Fibroblast of gingiva (primary cell): ENCODE data around the gene KCNC4.

ENCODE experiments used
- DNase-seq: peaks from one replicate; pipeline ENCODE4 v3.0.0-alpha.2; 2011; ENCODE audit warnings: low read depth

The KCNC4 gene

DNA sequence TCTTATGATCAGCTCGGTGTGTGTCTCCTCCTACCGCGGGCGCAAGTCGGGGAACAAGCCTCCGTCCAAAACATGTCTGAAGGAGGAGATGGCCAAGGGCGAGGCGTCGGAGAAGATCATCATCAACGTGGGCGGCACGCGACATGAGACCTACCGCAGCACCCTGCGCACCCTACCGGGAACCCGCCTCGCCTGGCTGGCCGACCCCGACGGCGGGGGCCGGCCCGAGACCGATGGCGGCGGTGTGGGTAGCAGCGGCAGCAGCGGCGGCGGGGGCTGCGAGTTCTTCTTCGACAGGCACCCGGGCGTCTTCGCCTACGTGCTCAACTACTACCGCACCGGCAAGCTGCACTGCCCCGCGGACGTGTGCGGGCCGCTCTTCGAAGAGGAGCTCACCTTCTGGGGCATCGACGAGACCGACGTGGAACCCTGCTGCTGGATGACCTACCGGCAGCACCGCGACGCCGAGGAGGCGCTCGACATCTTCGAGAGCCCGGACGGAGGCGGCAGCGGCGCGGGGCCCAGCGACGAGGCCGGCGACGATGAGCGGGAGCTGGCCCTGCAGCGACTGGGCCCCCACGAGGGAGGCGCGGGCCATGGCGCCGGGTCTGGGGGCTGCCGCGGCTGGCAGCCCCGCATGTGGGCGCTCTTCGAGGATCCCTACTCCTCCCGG lies 1.5 kb downstream of the KCNC4 start:
- DNase-seq: no peak

DNA sequence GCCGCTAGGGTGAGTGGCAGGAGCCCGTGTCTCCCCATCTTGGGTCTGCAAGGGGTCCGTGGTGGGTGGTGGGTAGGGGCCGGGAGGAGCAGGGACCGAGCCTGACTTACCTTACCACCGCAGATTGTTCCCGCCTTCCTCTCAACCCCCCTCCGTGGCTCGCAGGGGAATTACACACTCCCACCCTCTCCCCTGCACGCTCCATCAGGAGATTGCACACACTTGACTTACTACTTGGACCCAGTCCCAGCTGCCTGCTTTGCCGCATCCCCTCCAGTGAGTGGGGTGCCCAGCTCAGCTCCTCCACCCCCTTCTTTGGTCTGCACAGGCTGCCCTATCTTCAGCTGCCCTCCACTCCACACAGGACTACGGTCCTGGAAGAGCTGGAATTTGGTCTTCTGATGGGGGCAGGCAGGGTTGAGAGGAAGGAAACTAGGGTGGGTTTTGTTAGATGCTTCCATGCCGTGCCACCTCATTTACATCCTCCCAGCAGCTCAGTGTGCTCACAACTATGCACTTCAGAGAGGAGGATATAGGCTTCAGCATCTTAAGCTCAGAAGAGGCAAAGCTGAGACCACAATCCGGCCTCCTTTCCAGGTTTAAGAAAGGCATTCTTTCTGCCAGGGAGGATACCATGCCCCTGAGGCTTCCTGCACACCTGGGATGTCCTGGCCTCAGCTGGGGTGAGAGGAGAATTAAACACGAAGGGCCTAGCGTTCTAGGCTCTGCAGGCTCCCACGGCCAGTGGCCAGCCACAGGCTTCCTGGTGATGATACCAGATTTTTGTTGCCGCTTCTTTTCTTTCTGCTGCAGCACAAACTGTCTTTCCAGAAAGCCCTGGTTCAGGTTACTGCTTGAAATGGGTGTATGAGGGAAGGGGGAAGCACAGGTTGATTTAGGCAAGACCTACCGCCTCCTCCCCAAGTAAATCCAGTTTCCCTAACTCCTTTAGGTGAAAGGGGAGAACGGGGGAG lies 2.3 kb downstream of the KCNC4 start:
- DNase-seq: no peak

DNA sequence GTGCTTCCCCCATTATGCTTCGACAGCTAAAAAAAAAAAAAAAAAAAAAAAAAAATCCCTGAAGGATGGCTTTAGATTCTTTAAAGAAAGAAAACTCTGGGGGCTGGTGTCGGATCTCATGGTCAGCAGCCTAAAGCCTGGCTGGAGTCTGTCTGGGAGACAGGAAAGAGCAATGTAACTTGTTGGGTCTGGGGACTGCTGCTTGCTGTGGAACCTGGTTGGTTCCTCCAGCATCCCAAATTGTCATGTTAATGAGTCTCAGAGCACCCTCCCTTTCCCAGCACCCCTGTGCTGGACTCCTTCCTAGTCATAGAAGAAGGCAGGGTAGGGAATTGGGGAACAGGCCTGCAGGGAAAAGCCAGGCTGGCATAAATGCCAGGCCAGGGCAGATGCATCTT lies 3.0 kb downstream of the KCNC4 start:
- DNase-seq: no peak

DNA sequence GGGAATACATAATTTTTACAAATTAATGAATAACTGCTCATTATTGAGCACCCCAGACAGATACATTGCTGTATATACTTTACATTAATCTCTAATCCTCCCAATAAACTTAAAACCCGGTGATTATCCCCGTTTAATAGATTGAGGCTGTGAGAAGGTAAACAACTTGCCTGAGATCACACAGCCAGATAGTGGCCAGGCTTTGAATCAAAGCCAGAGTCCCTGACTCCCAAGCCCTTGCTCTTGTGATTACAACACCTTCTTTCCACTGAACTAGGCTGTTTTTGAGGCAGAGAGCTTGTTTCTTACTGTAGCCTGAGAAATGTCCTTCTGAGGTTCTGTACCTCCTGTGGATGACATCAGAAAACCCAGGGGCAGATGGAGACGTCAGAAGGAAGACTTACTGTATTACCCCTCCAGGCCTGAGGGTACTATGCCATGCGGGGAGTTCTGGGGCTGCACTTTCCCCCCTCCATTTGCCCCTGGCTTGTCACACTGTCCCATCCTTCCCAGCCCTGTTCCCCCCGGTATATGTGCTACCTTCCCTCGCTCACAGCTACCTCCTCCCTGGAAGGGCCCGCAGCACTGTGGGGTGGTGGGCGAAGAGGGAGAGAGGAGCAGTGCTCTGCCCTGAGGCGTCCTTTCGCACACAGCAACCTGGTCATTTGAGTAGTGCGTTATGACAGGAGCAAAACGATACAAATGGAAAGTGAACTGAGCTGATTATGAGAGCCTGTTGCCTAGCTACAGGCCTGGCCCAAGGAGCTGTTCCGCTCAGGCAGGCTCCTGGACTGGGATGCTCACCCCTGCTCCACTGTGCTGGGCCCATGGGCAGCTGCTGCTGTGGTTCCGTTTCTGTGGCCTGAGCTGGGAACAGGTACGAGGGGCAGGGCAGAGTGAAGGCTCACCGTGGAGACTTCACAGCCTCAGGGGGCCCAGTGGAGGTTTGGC lies 4.6 kb downstream of the KCNC4 start:
- no peak for DNase-seq

DNA sequence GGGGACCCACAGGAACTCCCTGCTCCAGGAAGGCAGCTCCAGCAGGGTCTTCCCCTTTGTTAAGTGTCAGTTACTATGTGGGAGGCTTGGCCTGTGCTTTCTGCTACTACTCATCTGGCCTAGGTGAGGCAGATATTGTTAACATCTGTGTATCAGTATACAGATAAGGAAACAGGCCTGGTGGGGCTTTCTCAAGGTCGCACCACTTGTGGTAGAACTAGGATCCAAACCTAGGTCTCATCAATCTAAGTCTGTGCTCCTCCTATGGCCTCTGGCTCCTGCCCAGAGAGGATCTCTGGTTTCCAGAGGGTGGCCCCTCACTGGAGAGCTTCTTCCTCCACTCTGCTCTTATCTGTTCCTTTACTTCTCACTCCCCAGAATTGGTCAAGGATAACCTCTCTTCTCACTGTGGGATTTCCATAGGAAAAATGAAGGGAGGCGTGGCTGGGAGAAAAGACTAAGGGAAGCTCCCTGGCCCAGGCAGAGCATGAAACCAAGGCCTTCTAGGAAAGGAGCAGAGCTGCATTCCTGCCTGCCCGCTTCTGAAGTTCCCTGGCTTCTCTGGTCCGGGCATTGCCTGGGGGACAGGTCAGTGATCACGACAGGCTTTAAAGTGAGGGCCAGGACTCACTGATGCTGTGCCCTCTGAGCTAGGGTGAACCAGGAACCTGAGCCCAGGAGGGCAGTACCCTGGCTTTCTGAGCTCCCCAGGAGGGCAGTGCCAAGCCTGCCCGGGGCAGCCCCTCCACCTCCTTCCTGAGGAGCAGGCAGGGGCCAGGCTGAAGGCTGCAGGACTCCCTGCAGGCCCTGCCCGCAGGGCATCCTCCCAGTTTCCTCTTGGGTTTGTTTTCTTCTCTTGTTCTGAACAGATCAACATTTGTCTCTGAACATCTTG lies 5.8 kb downstream of the KCNC4 start:
- no peak for DNase-seq

DNA sequence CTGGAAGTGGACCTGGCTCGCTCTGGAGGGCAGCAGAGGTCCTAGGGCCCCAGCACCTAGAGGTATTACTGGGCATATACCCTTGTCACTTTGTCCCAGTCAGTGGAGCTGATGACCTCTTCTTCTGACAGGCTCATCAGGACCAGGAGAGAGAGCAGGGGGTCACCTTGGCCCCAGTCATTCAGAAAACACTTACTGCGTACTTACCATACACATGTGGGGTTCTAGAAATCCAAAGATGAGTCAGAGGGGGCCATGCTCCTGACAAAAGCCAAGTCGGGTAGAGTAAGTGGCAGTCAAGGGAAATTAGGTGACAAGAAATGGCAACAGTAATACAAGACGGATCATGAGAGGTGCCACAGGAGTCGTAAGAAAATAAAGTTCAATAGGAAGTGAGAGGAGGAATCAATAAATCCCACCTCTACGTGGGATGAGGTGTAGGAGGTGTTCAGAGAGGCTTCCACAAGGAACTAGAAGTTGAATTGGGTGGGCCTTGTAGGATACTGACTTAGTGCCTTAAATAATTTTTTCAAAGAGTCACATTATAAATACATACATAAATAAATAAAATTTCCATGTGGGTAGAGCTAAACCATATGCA lies 6.8 kb downstream of the KCNC4 start:
- DNase-seq: no peak

DNA sequence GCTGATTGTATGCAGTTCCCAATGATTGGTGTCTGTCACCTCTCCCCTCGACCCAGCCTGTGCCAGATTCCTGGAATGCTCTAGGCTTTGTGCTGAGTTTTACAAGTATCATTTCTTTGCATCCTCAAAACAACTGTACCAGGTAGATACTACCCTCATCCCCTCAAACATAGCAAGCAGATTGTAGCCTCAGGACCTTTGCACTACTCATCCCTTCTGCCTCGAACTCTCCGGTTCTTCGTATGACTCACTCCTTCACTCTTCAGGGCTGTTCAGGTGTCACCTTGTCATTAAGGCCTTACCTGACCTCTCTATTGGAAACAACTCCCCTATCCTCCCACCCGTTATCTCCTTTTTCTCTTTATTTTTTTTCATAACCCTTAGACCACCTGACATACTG lies 8.0 kb downstream of the KCNC4 start:
- DNase-seq: no peak

DNA sequence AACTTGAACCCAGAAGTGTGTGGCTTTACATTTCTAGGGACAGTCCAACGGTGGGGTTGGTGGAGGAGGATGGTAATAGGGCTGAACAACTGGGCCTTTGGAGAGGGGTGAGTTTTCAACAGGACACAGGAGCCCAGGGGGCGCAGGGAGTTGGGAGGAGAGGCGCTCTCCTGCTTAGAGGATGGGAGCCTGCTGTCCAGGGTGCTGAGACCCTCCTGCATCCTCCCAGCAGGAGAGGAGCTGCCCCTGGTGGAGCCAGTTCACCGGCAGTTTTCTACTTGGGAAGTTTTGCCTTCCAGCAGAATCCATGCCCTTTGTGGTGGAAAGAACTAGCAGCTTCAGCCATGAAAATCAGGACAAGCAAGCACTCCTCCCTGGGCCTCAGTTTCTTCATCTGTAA lies 8.6 kb downstream of the KCNC4 start:
- no peak for DNase-seq

DNA sequence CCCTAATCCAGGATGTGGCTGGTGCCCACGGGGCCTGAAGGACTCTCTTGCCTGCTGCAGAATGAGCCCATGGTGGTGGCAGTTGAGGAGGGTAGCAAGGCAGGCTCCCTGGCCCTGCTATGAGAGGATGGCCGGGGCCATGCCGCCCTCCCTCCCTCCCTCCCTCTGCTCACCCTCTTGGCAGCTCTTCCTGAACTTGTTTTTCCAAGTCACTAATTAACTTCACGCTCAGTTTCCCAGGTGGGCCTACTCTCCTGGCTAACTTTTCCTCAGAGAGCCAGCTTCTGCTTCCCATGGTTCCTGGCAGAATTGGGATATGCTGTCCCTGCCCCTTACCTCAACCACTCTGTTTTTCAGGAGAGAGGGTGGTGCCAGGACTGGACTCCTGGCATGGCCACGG lies 10.2 kb downstream of the KCNC4 start:
- DNase-seq: no peak

DNA sequence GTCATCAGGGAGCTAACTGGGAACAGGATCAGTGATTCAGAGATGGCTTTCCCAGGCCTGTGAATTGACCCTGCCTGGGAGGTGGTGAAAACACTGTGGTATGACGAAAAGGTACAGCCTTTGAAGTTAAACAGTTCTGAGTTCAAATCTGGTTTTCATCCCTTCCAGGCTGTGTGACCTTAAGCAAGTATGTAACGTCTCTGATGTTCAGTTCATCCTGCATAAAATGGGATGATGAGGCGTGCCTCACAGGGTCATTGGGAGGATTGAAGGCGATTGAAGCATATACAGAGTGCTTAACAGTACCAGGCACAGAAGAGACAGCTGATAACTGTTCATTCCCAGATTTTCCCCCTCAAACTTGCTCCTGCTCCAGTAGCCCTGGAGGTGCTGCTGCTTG lies 11.0 kb downstream of the KCNC4 start:
- DNase-seq: no peak

DNA sequence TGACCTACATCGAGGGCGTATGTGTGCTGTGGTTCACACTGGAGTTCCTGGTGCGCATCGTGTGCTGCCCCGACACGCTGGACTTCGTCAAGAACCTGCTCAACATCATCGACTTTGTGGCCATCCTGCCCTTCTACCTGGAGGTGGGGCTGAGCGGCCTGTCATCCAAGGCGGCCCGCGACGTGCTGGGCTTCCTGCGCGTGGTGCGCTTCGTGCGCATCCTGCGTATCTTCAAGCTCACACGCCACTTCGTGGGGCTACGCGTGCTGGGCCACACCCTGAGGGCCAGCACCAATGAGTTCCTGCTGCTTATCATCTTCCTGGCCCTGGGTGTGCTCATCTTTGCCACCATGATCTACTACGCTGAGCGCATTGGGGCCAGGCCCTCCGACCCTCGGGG lies 13.0 kb downstream of the KCNC4 start:
- DNase-seq: no peak

DNA sequence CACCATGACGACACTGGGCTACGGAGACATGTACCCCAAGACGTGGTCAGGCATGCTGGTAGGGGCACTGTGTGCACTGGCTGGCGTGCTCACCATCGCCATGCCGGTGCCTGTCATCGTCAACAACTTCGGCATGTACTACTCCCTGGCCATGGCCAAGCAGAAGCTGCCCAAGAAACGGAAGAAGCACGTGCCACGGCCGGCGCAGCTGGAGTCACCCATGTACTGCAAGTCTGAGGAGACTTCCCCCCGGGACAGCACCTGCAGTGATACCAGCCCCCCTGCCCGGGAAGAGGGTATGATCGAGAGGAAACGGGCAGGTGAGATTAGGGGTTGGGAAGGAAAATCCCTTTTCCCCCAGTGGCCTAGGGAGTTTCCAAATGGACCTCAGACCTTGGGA lies 13.5 kb downstream of the KCNC4 start:
- no peak for DNase-seq

DNA sequence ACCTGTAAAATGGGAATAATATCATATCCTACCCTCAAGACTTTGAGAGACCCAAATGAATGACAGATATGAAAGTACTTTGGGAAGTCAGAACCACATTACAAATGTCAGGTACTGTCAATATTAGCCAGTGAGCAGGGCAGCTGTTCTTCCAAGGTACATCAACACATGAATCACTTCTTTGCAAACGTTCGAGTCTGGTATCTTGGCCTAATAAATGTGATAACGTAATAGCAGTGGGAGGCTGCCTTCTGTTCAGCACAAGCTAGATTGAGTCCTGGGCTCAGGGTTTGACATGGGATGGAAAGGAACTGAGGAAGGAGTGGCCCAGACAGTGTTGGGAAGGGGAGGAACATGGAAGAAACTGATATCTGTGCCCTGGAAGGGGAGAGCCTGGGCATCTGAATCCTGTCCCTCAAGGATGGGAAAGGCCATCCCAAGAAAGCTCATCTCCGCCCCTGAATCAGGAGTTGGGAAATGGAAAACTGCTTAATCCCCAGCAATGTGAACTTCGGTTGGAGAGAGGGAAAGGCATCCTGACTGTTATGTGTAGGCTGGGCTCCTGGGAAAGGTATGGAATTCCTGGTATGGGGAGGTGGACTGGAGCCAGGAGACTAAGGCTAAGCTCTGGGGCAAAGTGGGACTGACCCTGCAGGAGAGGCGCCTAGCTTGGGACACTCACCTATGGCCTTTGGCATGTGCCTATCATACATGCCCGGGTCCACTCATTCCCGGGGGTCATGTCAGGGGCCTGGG lies 14.3 kb downstream of the KCNC4 start:
- DNase-seq: no peak

DNA sequence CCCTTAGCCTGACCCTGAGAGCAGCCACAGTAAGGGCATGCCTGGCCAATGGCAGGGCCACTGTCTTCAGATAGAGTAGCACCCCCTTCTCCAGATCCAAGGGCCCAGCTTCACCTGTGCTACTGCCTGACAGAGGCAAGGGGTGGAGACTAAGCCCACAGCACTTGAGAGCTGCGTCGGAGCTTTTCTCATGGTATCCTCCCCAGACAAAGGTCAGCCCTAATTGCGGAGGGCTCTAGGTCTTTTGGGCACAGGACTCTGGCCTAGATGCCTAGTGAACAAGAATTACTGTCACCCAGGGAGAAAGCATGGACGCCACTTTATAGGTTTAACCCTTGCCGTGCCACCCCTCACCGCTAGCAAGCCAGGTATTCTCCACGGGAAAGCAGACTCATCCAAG lies 15.1 kb downstream of the KCNC4 start:
- no peak for DNase-seq

DNA sequence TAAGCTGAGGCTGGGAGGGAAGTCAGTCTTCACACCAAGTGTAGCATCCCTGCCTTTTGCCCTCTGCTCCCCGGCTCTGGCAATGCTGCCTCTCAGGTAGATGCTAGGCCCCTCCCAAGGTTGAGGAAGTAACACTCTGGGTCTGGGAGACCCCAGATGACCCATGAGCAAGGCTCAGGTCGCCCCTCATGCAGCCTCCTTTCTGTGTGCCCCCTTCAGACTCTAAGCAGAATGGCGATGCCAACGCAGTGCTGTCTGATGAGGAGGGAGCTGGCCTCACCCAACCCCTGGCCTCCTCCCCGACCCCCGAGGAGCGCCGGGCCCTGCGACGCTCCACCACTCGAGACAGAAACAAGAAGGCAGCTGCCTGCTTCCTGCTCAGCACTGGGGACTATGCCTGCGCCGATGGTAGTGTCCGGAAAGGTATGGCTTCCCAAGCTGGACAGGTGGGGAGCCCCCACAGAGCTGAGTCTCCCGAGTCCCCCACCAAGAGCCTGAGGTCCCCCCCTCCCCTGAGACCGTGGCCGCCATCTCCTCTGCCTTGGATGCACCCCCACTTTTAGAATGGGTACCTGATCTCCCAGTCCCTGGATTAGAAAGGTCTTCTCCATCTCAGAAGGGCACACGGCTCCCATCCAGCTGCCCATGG lies 15.8 kb downstream of the KCNC4 start:
- DNase-seq: no peak

DNA sequence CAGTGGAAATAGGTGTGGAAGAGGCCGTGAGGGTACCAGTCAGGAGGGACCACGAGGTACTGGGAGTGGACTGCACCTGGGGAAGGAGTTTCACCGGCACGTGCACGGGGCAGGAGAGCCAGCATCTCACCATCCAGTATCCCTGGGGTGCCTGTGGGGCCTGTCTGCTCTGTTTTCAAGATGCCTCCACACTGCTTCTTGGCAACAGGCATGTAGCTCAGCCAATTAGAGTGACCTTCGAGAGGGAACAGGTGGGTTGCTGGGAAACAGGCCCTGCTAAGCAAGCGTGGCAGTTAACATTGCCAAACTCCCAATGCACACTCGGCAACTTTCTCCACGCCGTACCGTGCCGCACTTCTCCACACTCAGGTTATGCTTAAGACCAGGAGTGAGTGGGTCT lies 17.7 kb downstream of the KCNC4 start:
- no peak for DNase-seq

DNA sequence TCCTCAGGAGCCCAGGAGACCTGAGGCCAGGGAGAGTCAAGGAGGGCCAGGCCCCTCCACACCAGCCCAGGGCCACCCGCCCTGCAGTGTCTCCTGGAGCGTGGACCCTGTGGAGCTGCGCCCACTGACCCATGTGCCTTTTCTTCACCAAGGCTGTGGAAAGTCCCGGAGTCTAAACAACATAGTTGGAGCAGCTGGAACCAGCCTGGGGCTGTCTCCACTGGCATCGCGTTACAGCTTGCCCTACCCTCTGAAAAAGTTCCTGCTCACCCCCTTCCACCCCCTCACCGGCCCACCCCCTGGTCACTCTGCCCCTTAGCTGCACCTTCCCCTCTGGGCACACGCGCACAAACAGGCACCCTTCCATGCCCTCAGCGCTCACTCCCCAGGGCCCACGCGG lies 18.3 kb downstream of the KCNC4 start:
- no peak for DNase-seq

DNA sequence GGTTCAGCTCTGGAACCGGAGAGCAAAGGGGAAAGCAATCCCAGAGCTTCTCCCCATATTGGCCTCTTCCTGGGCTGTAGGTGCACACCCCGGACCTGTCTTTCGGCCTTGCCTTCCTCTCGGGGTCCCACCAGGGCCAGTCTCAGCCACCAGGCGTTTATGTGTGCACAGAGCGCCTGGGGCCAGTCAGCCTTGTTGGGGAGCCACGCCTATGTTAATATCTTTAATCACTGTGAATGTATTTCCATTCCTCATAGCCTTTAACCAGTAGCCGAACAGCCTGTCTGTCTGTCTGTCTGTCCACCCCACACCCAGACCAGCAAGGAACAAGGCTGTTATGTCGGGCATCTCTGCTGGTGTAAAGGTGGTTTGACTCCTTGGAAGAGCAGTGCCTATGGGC lies 18.8 kb downstream of the KCNC4 start:
- DNase-seq: no peak

DNA sequence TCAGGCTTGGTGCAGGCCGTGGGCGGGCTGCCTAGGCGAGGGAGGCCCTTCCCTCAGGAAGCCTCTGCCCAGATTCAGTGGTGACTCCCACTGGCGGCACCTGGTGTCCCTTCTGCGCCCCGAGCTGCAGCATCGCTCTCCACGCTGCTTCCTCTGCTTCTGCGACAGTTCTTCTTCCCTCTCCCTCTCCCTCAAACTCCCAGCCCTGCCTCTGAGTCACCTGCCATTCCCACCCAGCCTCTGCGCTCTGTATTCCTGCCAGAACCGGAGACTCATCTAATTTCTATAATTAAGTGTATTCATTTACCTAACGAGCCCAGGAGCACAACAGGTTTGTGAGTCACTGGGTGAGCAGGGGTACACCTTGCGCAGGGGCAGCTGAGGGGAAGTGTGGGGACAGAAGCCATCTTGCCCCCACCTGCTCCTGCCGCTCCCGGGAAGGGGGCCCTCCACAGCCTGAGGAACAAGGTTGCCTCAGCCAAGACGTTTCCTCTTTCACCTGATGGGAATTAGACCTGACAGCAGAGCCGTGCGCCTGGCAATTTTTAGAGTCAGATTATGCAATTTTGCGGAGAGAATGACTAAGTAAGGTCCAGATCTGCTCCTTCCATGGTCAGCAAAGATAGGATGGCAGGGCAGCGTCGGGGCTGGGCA lies 19.4 kb downstream of the KCNC4 start:
- DNase-seq: no peak
